Measurements from ENCODE around the gene ESD.

ESD gene

GRCh38 chr13:46745062-46745461 is 51.9 kb downstream of the ESD start:
- Histone ChIP-seq H3K9me2 (ENCODE audit: low read depth, low read length) (no peaks in the 10 kb centered on the region), H3K4me1 (ENCODE audit: insufficient read depth, low read length, severe bottlenecking) (no peaks in the 10 kb centered on the region), H3K79me2 (ENCODE audit: insufficient read depth, low read length) (no peaks in the 10 kb centered on the region), H3K4me3 (ENCODE audit: low read depth, low read length, poor library complexity, severe bottlenecking) (no peak overlapping the region), H3K36me3 (ENCODE audit: insufficient read depth, low read length) (peaks cover 22% of the 10 kb centered on the region; the same call in 1 of the 2 replicates), H3K9me3 (ENCODE audit: low read length) (no peaks in the 10 kb centered on the region), H3K4me2 (ENCODE audit: low read length) (no peak overlapping the region), H3K27me3 (ENCODE audit: insufficient read depth, low read length) (no peaks in the 10 kb centered on the region), H4K20me1 (ENCODE audit: insufficient read depth, low read length) (no peaks in the 10 kb centered on the region), H3K27ac (ENCODE audit: low read depth, low read length, poor library complexity, severe bottlenecking) (no peak overlapping the region), H2AFZ (ENCODE audit: low read length) (no peak overlapping the region), H3F3A (ENCODE audit: insufficient read depth, low read length) (no peaks in the 10 kb centered on the region), H3K9ac (ENCODE audit: low read length) (no peak overlapping the region)
- TF ChIP-seq CTCF (IDR thresholded peaks at IDR 0.05; ENCODE audit: low read length) (no peak), EZH2 (IDR thresholded peaks at IDR 0.05; ENCODE audit: borderline replicate concordance, low read length) (no peak)

GRCh38 chr13:46743191-46743590 is 53.8 kb downstream of the ESD start:
- no peaks in the 10 kb centered on the region for H3F3A ChIP-seq (ENCODE audit: insufficient read depth, low read length)
- no peak overlapping the region for H3K4me3 ChIP-seq (ENCODE audit: low read depth, low read length, poor library complexity, severe bottlenecking)
- H3K27me3 ChIP-seq (ENCODE audit: insufficient read depth, low read length): no peaks in the 10 kb centered on the region
- H3K9me2 ChIP-seq (ENCODE audit: low read depth, low read length): no peaks in the 10 kb centered on the region
- no peak overlapping the region for H3K4me2 ChIP-seq (ENCODE audit: low read length)
- H3K9me3 ChIP-seq (ENCODE audit: low read length): no peaks in the 10 kb centered on the region
- TF ChIP-seq CTCF (IDR thresholded peaks at IDR 0.05; ENCODE audit: low read length): no peak
- no peak for TF ChIP-seq EZH2 (IDR thresholded peaks at IDR 0.05; ENCODE audit: borderline replicate concordance, low read length)
- no peaks in the 10 kb centered on the region for H3K79me2 ChIP-seq (ENCODE audit: insufficient read depth, low read length)
- peaks cover 17% of the 10 kb centered on the region; the same call in 1 of the 2 replicates for H3K36me3 ChIP-seq (ENCODE audit: insufficient read depth, low read length)
- no peaks in the 10 kb centered on the region for H4K20me1 ChIP-seq (ENCODE audit: insufficient read depth, low read length)
- no peak overlapping the region for H3K9ac ChIP-seq (ENCODE audit: low read length)
- H3K4me1 ChIP-seq (ENCODE audit: insufficient read depth, low read length, severe bottlenecking): no peaks in the 10 kb centered on the region
- H2AFZ ChIP-seq (ENCODE audit: low read length): no peak overlapping the region
- no peak overlapping the region for H3K27ac ChIP-seq (ENCODE audit: low read depth, low read length, poor library complexity, severe bottlenecking)

- Histone ChIP-seq H2AFZ (ENCODE audit: low read length) (no peak overlapping the region), H3K9me3 (ENCODE audit: low read length) (no peaks in the 10 kb centered on the region), H4K20me1 (ENCODE audit: insufficient read depth, low read length) (no peaks in the 10 kb centered on the region), H3K27ac (ENCODE audit: low read depth, low read length, poor library complexity, severe bottlenecking) (no peak overlapping the region), H3K9ac (ENCODE audit: low read length) (no peak overlapping the region), H3K36me3 (ENCODE audit: insufficient read depth, low read length) (peaks cover 12% of the 10 kb centered on the region; the same call in 1 of the 2 replicates), H3K4me1 (ENCODE audit: insufficient read depth, low read length, severe bottlenecking) (no peaks in the 10 kb centered on the region), H3K9me2 (ENCODE audit: low read depth, low read length) (no peaks in the 10 kb centered on the region), H3K4me3 (ENCODE audit: low read depth, low read length, poor library complexity, severe bottlenecking) (no peak overlapping the region), H3K27me3 (ENCODE audit: insufficient read depth, low read length) (no peaks in the 10 kb centered on the region), H3K79me2 (ENCODE audit: insufficient read depth, low read length) (no peaks in the 10 kb centered on the region), H3K4me2 (ENCODE audit: low read length) (no peak overlapping the region), H3F3A (ENCODE audit: insufficient read depth, low read length) (no peaks in the 10 kb centered on the region)
- TF ChIP-seq EZH2 (IDR thresholded peaks at IDR 0.05; ENCODE audit: borderline replicate concordance, low read length): no peak
- no peak for TF ChIP-seq CTCF (IDR thresholded peaks at IDR 0.05; ENCODE audit: low read length)
Measured at GRCh38 chr13:46739447-46740098, 57.4 kb downstream of the ESD start.

Data from OCI-LY1 (cell line).